GM12892 (cell line): ENCODE results near the gene HSPA12A.
"Not testable (repeated sequence)": the region's sequence is repeated elsewhere in the genome, so short reads cannot be mapped to it uniquely, and the experiment has no call there.

ENCODE experiments used
- DNase-seq: peaks from one replicate; pipeline ENCODE4 v3.0.0; 2011; ENCODE audit not compliant: insufficient read length
- FAIRE-seq: peaks from 2 replicates; lab custom pipeline; 2011; peaks lifted over from hg19 to GRCh38; lab: Jason Lieb, UNC
- POLR2A ChIP-seq: IDR thresholded peaks from 2 replicates; pipeline ENCODE4 v1.6.1; 2011; ENCODE audit warnings: low read depth, low read length, control low read depth
- POLR2AphosphoS5 ChIP-seq: IDR thresholded peaks from 2 replicates; pipeline ENCODE4 v1.6.1; 2011; ENCODE audit warnings: low read depth, low read length, control low read depth
- TAF1 ChIP-seq: IDR thresholded peaks from 2 replicates; pipeline ENCODE4 v1.6.1; 2011; ENCODE audit warnings: low read depth, mild to moderate bottlenecking, control low read depth, low read length, borderline replicate concordance

Gene HSPA12A

GRCh38 chr10:116720668-116721546 is 21.5 kb downstream of the HSPA12A start:
- TF ChIP-seq POLR2AphosphoS5 (no peak), POLR2A (no peak), TAF1 (no peak)
- FAIRE-seq, result no peak

GRCh38 chr10:116720241-116720643 is 22.1 kb downstream of the HSPA12A start:
- no peak for TF ChIP-seq POLR2A
- no peak for FAIRE-seq
- DNase-seq, result no peak

More at GRCh38 chr10:116720668-116721546, 21.5 kb downstream of the HSPA12A start:
- DNase-seq, result no peak

GRCh38 chr10:116719804-116720203 is 22.6 kb downstream of the HSPA12A start:
- FAIRE-seq, result no peak
- DNase-seq, result no peak
- TF ChIP-seq POLR2AphosphoS5 (no peak), POLR2A (no peak), TAF1 (no peak)

- no peak for TF ChIP-seq TAF1
- no peak for TF ChIP-seq POLR2A
- TF ChIP-seq POLR2AphosphoS5, result no peak
- DNase-seq (no peak), FAIRE-seq (no peak)
These were observed 24.3 kb downstream of the HSPA12A start for GRCh38 chr10:116718058-116718457.

- DNase-seq (no peak), FAIRE-seq (no peak)
- TF ChIP-seq TAF1 (no peak), POLR2A (no peak), POLR2AphosphoS5 (no peak)
These were observed 26.0 kb downstream of the HSPA12A start for GRCh38 chr10:116716381-116716780.

- TF ChIP-seq POLR2A, result no peak
- TF ChIP-seq POLR2AphosphoS5, result no peak
- TF ChIP-seq TAF1, result no peak
- no peak for DNase-seq
- FAIRE-seq, result no peak
These were observed 26.5 kb downstream of the HSPA12A start for GRCh38 chr10:116715839-116716377.

- DNase-seq (no peak), FAIRE-seq (no peak)
- TF ChIP-seq TAF1 (no peak), POLR2AphosphoS5 (no peak), POLR2A (no peak)
These were observed 27.0 kb downstream of the HSPA12A start for GRCh38 chr10:116715341-116715740.

- no peak for TF ChIP-seq POLR2A
- no peak for TF ChIP-seq POLR2AphosphoS5
- no peak for TF ChIP-seq TAF1
- FAIRE-seq, result no peak
- no peak for DNase-seq
These were observed 28.5 kb downstream of the HSPA12A start for GRCh38 chr10:116713846-116714245.

GRCh38 chr10:116712989-116713543 is 29.3 kb downstream of the HSPA12A start:
- no peak for FAIRE-seq
- TF ChIP-seq TAF1 (no peak), POLR2A (no peak), POLR2AphosphoS5 (no peak)
- no peak for DNase-seq

GRCh38 chr10:116712519-116712918 is 29.8 kb downstream of the HSPA12A start:
- FAIRE-seq, result no peak
- no peak for DNase-seq
- TF ChIP-seq TAF1 (no peak), POLR2A (no peak)

GRCh38 chr10:116711803-116712202 is 30.6 kb downstream of the HSPA12A start:
- not testable (repeated sequence) for FAIRE-seq, DNase-seq

- TF ChIP-seq POLR2AphosphoS5 (no peak), TAF1 (no peak), POLR2A (no peak)
- no peak for FAIRE-seq
These were observed 32.3 kb downstream of the HSPA12A start for GRCh38 chr10:116710076-116710475.

More at GRCh38 chr10:116710076-116710475, 32.3 kb downstream of the HSPA12A start:
- no peak for DNase-seq
